ENCODE data around the gene POGZ. TPM values are rescaled to one million over a fixed set of nuclear protein-coding genes. Genes with fewer than 3 reads are reported as not detected.

Gene POGZ
- total RNA-seq, 4 donors from 2014 or later, result 44.1 to 90.9 (median 72.7) TPM

GRCh38 chr1:151499365-151499764 is 40.1 kb upstream of the POGZ start:
- H3K4me1 ChIP-seq, result peaks cover 0 to 32% (median 12%) of the 10 kb centered on the region in 4 donors
- intact Hi-C loops (cut with DNase I; ENCODE audit: low total_unique reads), result no loop called here
- peak overlapping the region; percentile 30 to 68 (median 59) for H3K27ac ChIP-seq
- no peaks in the 10 kb centered on the region for H3K9me3 ChIP-seq
- peak; percentile 28 for DNase-seq
- H3K27me3 ChIP-seq, result no peaks in the 10 kb centered on the region
- no peak for TF ChIP-seq EP300 (IDR thresholded peaks at IDR 0.05; ENCODE audit: low read depth)
- TF ChIP-seq POLR2AphosphoS5 (IDR thresholded peaks at IDR 0.05), result no peak
- no peak for TF ChIP-seq CTCF (IDR thresholded peaks at IDR 0.05)
- no peak for TF ChIP-seq POLR2A (IDR thresholded peaks at IDR 0.05)
- in situ Hi-C loops (cut with MboI; ENCODE audit: low pct_ligation_motif_present in 1 of 4, low pct_unique_long_range_greater_than_20kb in 1 of 4, low sequenced_read_pairs in 3 of 4), result no loop called here
- H3K4me3 ChIP-seq, result no peak overlapping the region
- H3K36me3 ChIP-seq, result no peaks in the 10 kb centered on the region
- WGBS, 2 donors (ENCODE audit: low coverage in 1 of 2), result 80 to 89% methylated on average over 4 to 5 of the region's 5 CpGs

- TF ChIP-seq POLR2A (IDR thresholded peaks at IDR 0.05), result no peak
- no peak for TF ChIP-seq POLR2AphosphoS5 (IDR thresholded peaks at IDR 0.05)
- TF ChIP-seq CTCF (IDR thresholded peaks at IDR 0.05), result no peak
- H3K27ac ChIP-seq, result no peak overlapping the region
- 84 to 89% methylated on average over 1 of the region's 1 CpG for WGBS, 2 donors (ENCODE audit: low coverage in 1 of 2)
- peaks cover 0 to 16% (median 7%) of the 10 kb centered on the region in 4 donors for H3K4me1 ChIP-seq
- H3K4me3 ChIP-seq, result no peak overlapping the region
- intact Hi-C loops (cut with DNase I; ENCODE audit: low total_unique reads) (no loop called here), in situ Hi-C loops (cut with MboI; ENCODE audit: low pct_ligation_motif_present in 1 of 4, low pct_unique_long_range_greater_than_20kb in 1 of 4, low sequenced_read_pairs in 3 of 4) (no loop called here)
- H3K9me3 ChIP-seq, result no peaks in the 10 kb centered on the region
- no peaks in the 10 kb centered on the region for H3K27me3 ChIP-seq
- H3K36me3 ChIP-seq, result no peaks in the 10 kb centered on the region
- DNase-seq, result no peak
Measured at GRCh38 chr1:151495316-151495715, 36.0 kb upstream of the POGZ start.

- Histone ChIP-seq H3K27me3 (no peaks in the 10 kb centered on the region), H3K36me3 (no peaks in the 10 kb centered on the region), H3K27ac (peak overlapping the region in 1 of 4 donors; percentile 29), H3K4me3 (no peak overlapping the region), H3K9me3 (no peaks in the 10 kb centered on the region), H3K4me1 (peaks cover 0 to 16% (median 7%) of the 10 kb centered on the region in 4 donors)
- in situ Hi-C loops (cut with MboI; ENCODE audit: low pct_ligation_motif_present in 1 of 4, low pct_unique_long_range_greater_than_20kb in 1 of 4, low sequenced_read_pairs in 3 of 4) (no loop called here), intact Hi-C loops (cut with DNase I; ENCODE audit: low total_unique reads) (no loop called here)
- WGBS, 2 donors (ENCODE audit: low coverage in 1 of 2), result 0% methylated on average over 1 of the region's 1 CpG; no CpG with 5 or more reads in 1 of the 2 donors
- no peak for DNase-seq
- TF ChIP-seq CTCF (IDR thresholded peaks at IDR 0.05), result no peak
Measured at GRCh38 chr1:151494741-151495281, 35.5 kb upstream of the POGZ start.

GRCh38 chr1:151493042-151493441 is 33.7 kb upstream of the POGZ start:
- Histone ChIP-seq H3K4me1 (peaks cover 0 to 10% (median 7%) of the 10 kb centered on the region in 4 donors), H3K4me3 (no peak overlapping the region), H3K36me3 (no peaks in the 10 kb centered on the region), H3K27ac (no peak overlapping the region), H3K27me3 (no peaks in the 10 kb centered on the region), H3K9me3 (no peaks in the 10 kb centered on the region)
- intact Hi-C loops (cut with DNase I; ENCODE audit: low total_unique reads) (no loop called here), in situ Hi-C loops (cut with MboI; ENCODE audit: low pct_ligation_motif_present in 1 of 4, low pct_unique_long_range_greater_than_20kb in 1 of 4, low sequenced_read_pairs in 3 of 4) (no loop called here)
- no peak for TF ChIP-seq POLR2AphosphoS5 (IDR thresholded peaks at IDR 0.05)
- no peak for TF ChIP-seq EP300 (IDR thresholded peaks at IDR 0.05; ENCODE audit: low read depth)
- TF ChIP-seq POLR2A (IDR thresholded peaks at IDR 0.05), result no peak
- no peak for TF ChIP-seq CTCF (IDR thresholded peaks at IDR 0.05)
- WGBS, 2 donors (ENCODE audit: low coverage in 1 of 2), result 86 to 95% methylated on average over 1 to 3 of the region's 3 CpGs
- no peak for DNase-seq
